ENCODE measurements around the gene ADM. TPM values are rescaled to one million over a fixed set of nuclear protein-coding genes. Genes with fewer than 3 reads are reported as not detected.

Gene ADM
- total and polyA plus RNA-seq, 4 experiments from 2014 or later: 0.31 to 0.53 (median 0.49) TPM; not detected in 1

DNA sequence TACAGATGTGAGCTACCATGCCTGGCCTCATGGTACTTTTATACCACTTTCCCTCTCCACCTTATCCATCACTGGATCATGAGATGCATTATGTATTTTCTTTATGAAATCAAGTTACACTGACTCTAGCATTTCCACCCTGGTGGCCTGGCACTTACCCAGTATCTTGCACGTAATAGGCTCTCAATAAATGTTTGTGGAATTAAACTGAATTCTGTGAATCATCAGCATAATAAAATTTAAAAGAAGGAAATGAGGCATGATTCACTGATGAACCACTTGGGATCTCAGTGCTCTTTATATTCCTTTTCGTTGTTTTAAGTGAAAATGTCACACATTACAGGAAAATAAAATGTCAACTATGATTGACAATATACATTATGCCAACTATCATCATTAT is 25.1 kb downstream of the ADM start:
- DNase-seq: no peak
- H3K9me3 ChIP-seq (ENCODE audit: control insufficient read depth in 1 of 2, low read length in 2 of 2): no peaks in the 10 kb centered on the region
- no peak overlapping the region for H3K4me3 ChIP-seq (ENCODE audit: low read length in 2 of 2)
- Mint-ChIP-seq H3K9me3 (no peaks in the 10 kb centered on the region), H3K4me1 (no peaks in the 10 kb centered on the region), H3K36me3 (no peaks in the 10 kb centered on the region), H3K4me3 (no peak overlapping the region), H3K27ac (no peak overlapping the region), H3K27me3 (peaks cover 12 to 19% of the 10 kb centered on the region in 2 donors)
- ChIA-PET CTCF (ENCODE audit: partially characterized antibody) (interaction anchor here (0.9 kb wide), 1 partner anchor 11 kb away, joined by 3 read pairs; no protein-coding TSS in a partner anchor), POLR2A (ENCODE audit: partially characterized antibody) (no interaction called here)
- no peaks in the 10 kb centered on the region for H3K4me1 ChIP-seq (ENCODE audit: insufficient read depth, low read length)
- no peak overlapping the region for H3K27ac ChIP-seq (ENCODE audit: low read depth, low read length)
- intact Hi-C loops (cut with micrococcal nuclease): no loop called here
- H3K27me3 ChIP-seq (ENCODE audit: insufficient read depth, low read length): no peaks in the 10 kb centered on the region
- H3K36me3 ChIP-seq (ENCODE audit: insufficient read depth, low read length): no peaks in the 10 kb centered on the region

DNA sequence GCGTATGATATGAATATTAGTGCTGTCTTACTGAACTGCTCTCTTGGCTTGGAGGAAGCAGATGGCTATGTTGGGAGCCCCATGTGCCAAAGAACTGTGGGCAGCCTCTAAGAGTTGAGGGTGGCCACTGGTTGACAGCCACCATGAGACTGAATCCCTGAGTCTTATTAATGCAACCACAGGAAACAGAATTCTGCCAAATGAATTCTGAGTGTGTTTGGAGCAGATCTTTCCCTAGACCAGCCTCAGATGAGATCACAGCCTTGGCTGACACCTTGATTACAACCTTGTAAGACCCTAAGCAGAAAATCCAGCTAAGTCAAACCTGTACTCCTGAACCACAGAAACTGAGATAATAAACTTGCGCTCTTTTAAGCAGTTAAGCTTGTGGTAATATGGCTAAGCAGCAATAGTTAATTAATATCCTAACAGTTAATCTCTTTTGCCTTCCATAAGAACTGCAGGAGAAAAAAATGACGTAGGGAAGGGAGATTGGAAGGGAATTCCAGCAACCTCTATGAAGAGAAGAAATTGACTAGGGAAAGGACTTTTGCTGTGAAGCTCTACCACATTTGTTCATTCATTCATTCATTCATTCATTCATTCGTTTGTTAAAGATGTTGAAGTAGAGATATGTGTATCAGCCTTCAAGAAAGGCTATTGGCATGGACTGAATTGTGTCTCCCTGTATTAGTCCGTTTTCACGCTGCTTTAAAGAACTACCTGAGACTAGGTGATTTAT is 26.8 kb downstream of the ADM start:
- intact Hi-C loops (cut with micrococcal nuclease): no loop called here
- ChIA-PET POLR2A (ENCODE audit: partially characterized antibody) (no interaction called here), CTCF (ENCODE audit: partially characterized antibody) (no interaction called here)
- no peaks in the 10 kb centered on the region for H3K36me3 Mint-ChIP-seq
- Histone ChIP-seq H3K4me3 (ENCODE audit: low read length in 2 of 2) (no peak overlapping the region), H3K4me1 (ENCODE audit: insufficient read depth, low read length) (no peaks in the 10 kb centered on the region), H3K9me3 (ENCODE audit: control insufficient read depth in 1 of 2, low read length in 2 of 2) (no peaks in the 10 kb centered on the region), H3K27me3 (ENCODE audit: insufficient read depth, low read length) (no peaks in the 10 kb centered on the region), H3K27ac (ENCODE audit: low read depth, low read length) (no peak overlapping the region), H3K36me3 (ENCODE audit: insufficient read depth, low read length) (no peaks in the 10 kb centered on the region)
- H3K27me3 Mint-ChIP-seq: peaks cover 14 to 16% of the 10 kb centered on the region in 2 donors
- no peak overlapping the region for H3K4me3 Mint-ChIP-seq
- H3K4me1 Mint-ChIP-seq: no peaks in the 10 kb centered on the region
- H3K9me3 Mint-ChIP-seq: no peaks in the 10 kb centered on the region
- no peak overlapping the region for H3K27ac Mint-ChIP-seq
- DNase-seq: no peak

DNA sequence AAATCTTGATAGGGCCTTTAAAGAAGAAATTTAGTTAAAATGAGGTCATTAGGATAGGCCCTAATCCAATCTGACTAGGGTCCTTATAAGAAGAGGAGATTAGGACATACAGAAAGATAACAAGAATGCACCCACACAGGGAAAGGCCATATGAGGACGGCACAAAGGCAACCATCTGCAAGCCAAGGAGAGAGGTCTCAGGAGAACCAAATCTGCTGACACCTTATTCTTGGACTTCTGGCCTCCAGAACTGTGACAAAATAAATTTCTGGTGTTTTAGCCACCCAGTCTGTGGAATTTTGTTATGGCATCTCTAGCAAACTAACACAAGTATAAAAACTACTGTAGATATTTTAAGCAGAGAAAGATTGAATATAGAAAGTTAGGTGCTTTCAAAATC is 28.6 kb downstream of the ADM start:
- H3K27ac ChIP-seq (ENCODE audit: low read depth, low read length): no peak overlapping the region
- Mint-ChIP-seq H3K4me3 (no peak overlapping the region), H3K9me3 (no peaks in the 10 kb centered on the region), H3K36me3 (no peaks in the 10 kb centered on the region), H3K27ac (no peak overlapping the region), H3K27me3 (peaks cover 17 to 18% of the 10 kb centered on the region in 2 donors), H3K4me1 (no peaks in the 10 kb centered on the region)
- POLR2A ChIA-PET (ENCODE audit: partially characterized antibody): no interaction called here
- H3K27me3 ChIP-seq (ENCODE audit: insufficient read depth, low read length): no peaks in the 10 kb centered on the region
- intact Hi-C loops (cut with micrococcal nuclease): no loop called here
- H3K4me3 ChIP-seq (ENCODE audit: low read length in 2 of 2): no peak overlapping the region
- no peaks in the 10 kb centered on the region for H3K4me1 ChIP-seq (ENCODE audit: insufficient read depth, low read length)
- DNase-seq: no peak
- CTCF ChIA-PET (ENCODE audit: partially characterized antibody): no interaction called here
- no peaks in the 10 kb centered on the region for H3K9me3 ChIP-seq (ENCODE audit: control insufficient read depth in 1 of 2, low read length in 2 of 2)
- H3K36me3 ChIP-seq (ENCODE audit: insufficient read depth, low read length): no peaks in the 10 kb centered on the region

- Mint-ChIP-seq H3K27ac (no peak overlapping the region), H3K4me1 (no peaks in the 10 kb centered on the region), H3K27me3 (peaks cover 18 to 24% of the 10 kb centered on the region in 2 donors), H3K4me3 (no peak overlapping the region), H3K36me3 (no peaks in the 10 kb centered on the region), H3K9me3 (no peaks in the 10 kb centered on the region)
- intact Hi-C loops (cut with micrococcal nuclease): no loop called here
- H3K4me3 ChIP-seq (ENCODE audit: low read length in 2 of 2): no peak overlapping the region
- no peak overlapping the region for H3K27ac ChIP-seq (ENCODE audit: low read depth, low read length)
- H3K27me3 ChIP-seq (ENCODE audit: insufficient read depth, low read length): no peaks in the 10 kb centered on the region
- no peak for DNase-seq
- CTCF ChIA-PET (ENCODE audit: partially characterized antibody): no interaction called here
- no peaks in the 10 kb centered on the region for H3K36me3 ChIP-seq (ENCODE audit: insufficient read depth, low read length)
- no peaks in the 10 kb centered on the region for H3K9me3 ChIP-seq (ENCODE audit: control insufficient read depth in 1 of 2, low read length in 2 of 2)
- H3K4me1 ChIP-seq (ENCODE audit: insufficient read depth, low read length): no peaks in the 10 kb centered on the region
- POLR2A ChIA-PET (ENCODE audit: partially characterized antibody): no interaction called here
These were observed 33.4 kb downstream of the ADM start for GRCh38 chr11:10338287-10338686.

- H3K4me1 ChIP-seq (ENCODE audit: insufficient read depth, low read length): no peaks in the 10 kb centered on the region
- intact Hi-C loops (cut with micrococcal nuclease): no loop called here
- DNase-seq: no peak
- H3K9me3 ChIP-seq (ENCODE audit: control insufficient read depth in 1 of 2, low read length in 2 of 2): no peaks in the 10 kb centered on the region
- Mint-ChIP-seq H3K4me1 (no peaks in the 10 kb centered on the region), H3K27ac (no peak overlapping the region), H3K4me3 (no peak overlapping the region), H3K27me3 (peaks cover 3 to 5% of the 10 kb centered on the region in 2 donors), H3K9me3 (peaks cover 0 to 6% (median 0%) of the 10 kb centered on the region in 8 donors), H3K36me3 (no peaks in the 10 kb centered on the region)
- POLR2A ChIA-PET (ENCODE audit: partially characterized antibody): no interaction called here
- CTCF ChIA-PET (ENCODE audit: partially characterized antibody): interaction anchor here (1.6 kb wide), 1 partner anchor 18 kb away, joined by 6 read pairs; no protein-coding TSS in a partner anchor
- no peak overlapping the region for H3K27ac ChIP-seq (ENCODE audit: low read depth, low read length)
- H3K27me3 ChIP-seq (ENCODE audit: insufficient read depth, low read length): no peaks in the 10 kb centered on the region
- H3K36me3 ChIP-seq (ENCODE audit: insufficient read depth, low read length): no peaks in the 10 kb centered on the region
- no peak overlapping the region for H3K4me3 ChIP-seq (ENCODE audit: low read length in 2 of 2)
These were observed 43.9 kb downstream of the ADM start for GRCh38 chr11:10348650-10349280.

DNA sequence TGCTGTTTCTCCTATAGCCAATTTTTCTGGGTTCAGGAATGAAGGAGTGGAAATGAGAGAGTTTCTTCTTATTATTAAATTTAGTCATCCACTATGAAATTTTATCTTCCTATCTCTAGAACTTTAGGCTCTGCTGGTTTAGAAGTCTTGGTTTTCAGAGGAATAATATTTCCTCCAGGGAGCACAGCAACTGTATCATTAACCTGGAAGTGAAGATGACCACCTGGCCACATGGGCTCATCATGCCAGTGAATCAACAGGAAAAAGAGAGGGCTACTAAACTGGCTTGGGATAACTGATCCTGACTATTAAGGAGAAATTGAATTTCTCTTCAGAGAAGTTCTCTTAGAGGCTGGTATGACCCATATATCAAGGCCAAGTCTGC is 44.4 kb downstream of the ADM start:
- Mint-ChIP-seq H3K4me1 (no peaks in the 10 kb centered on the region), H3K27ac (no peak overlapping the region), H3K27me3 (peaks cover 6 to 7% of the 10 kb centered on the region in 2 donors), H3K9me3 (peaks cover 0 to 6% (median 0%) of the 10 kb centered on the region in 8 donors), H3K36me3 (no peaks in the 10 kb centered on the region), H3K4me3 (no peak overlapping the region)
- Histone ChIP-seq H3K4me1 (ENCODE audit: insufficient read depth, low read length) (no peaks in the 10 kb centered on the region), H3K4me3 (ENCODE audit: low read length in 2 of 2) (no peak overlapping the region), H3K9me3 (ENCODE audit: control insufficient read depth in 1 of 2, low read length in 2 of 2) (no peaks in the 10 kb centered on the region), H3K27me3 (ENCODE audit: insufficient read depth, low read length) (no peaks in the 10 kb centered on the region), H3K36me3 (ENCODE audit: insufficient read depth, low read length) (no peaks in the 10 kb centered on the region), H3K27ac (ENCODE audit: low read depth, low read length) (no peak overlapping the region)
- CTCF ChIA-PET (ENCODE audit: partially characterized antibody): interaction anchor here (1.6 kb wide), 1 partner anchor 18 kb away, joined by 6 read pairs; no protein-coding TSS in a partner anchor
- POLR2A ChIA-PET (ENCODE audit: partially characterized antibody): no interaction called here
- intact Hi-C loops (cut with micrococcal nuclease): no loop called here
- DNase-seq: no peak

GRCh38 chr11:10349806-10350205 is 44.9 kb downstream of the ADM start:
- no peak for DNase-seq
- intact Hi-C loops (cut with micrococcal nuclease): no loop called here
- H3K27me3 ChIP-seq (ENCODE audit: insufficient read depth, low read length): no peaks in the 10 kb centered on the region
- H3K4me1 ChIP-seq (ENCODE audit: insufficient read depth, low read length): no peaks in the 10 kb centered on the region
- H3K4me3 ChIP-seq (ENCODE audit: low read length in 2 of 2): no peak overlapping the region
- no peaks in the 10 kb centered on the region for H3K9me3 ChIP-seq (ENCODE audit: control insufficient read depth in 1 of 2, low read length in 2 of 2)
- Mint-ChIP-seq H3K9me3 (peaks cover 0 to 6% (median 0%) of the 10 kb centered on the region in 8 donors), H3K4me3 (no peak overlapping the region), H3K36me3 (no peaks in the 10 kb centered on the region), H3K27ac (no peak overlapping the region), H3K4me1 (no peaks in the 10 kb centered on the region), H3K27me3 (peaks cover 9 to 10% of the 10 kb centered on the region in 2 donors)
- H3K36me3 ChIP-seq (ENCODE audit: insufficient read depth, low read length): no peaks in the 10 kb centered on the region
- CTCF ChIA-PET (ENCODE audit: partially characterized antibody): interaction anchor here (1.6 kb wide), 1 partner anchor 17 kb away, joined by 6 read pairs; no protein-coding TSS in a partner anchor
- POLR2A ChIA-PET (ENCODE audit: partially characterized antibody): no interaction called here
- no peak overlapping the region for H3K27ac ChIP-seq (ENCODE audit: low read depth, low read length)
